C4-2B (cell line): ENCODE data around the gene SARDH.

Experiments
- H3K27ac ChIP-seq: fragments of 450-650 bp; 2 replicates; pipeline ENCODE4 v1.5.1; 2017
- CTCF ChIP-seq: fragments of 450-650 bp; conservative IDR thresholded peaks from 2 replicates; pipeline ENCODE4 v1.5.1; 2017; ENCODE audit warnings: mild to moderate bottlenecking
- ZFX ChIP-seq: fragments of 450-650 bp; IDR thresholded peaks from 2 replicates; pipeline ENCODE4 v1.6.1; 2017

SARDH gene

GRCh38 chr9:133703591-133704399, 34.4 kb downstream of the SARDH start:
- TF ChIP-seq CTCF (no peak), ZFX (no peak)
- no peak overlapping the region for H3K27ac ChIP-seq

GRCh38 chr9:133702798-133703590, 35.2 kb downstream of the SARDH start:
- H3K27ac ChIP-seq = no peak overlapping the region
- TF ChIP-seq CTCF = no peak
- no peak for TF ChIP-seq ZFX

GRCh38 chr9:133701981-133702797, 36.0 kb downstream of the SARDH start:
- no peak overlapping the region for H3K27ac ChIP-seq
- TF ChIP-seq ZFX = no peak
- no peak for TF ChIP-seq CTCF

- H3K27ac ChIP-seq = no peak overlapping the region
- TF ChIP-seq ZFX (no peak), CTCF (no peak)
These were observed 36.7 kb downstream of the SARDH start for GRCh38 chr9:133701321-133701980.

GRCh38 chr9:133700819-133701320, 37.3 kb downstream of the SARDH start:
- TF ChIP-seq CTCF = no peak
- no peak for TF ChIP-seq ZFX
- no peak overlapping the region for H3K27ac ChIP-seq

GRCh38 chr9:133699546-133699945, 38.6 kb downstream of the SARDH start:
- TF ChIP-seq CTCF (no peak), ZFX (no peak)
- no peak overlapping the region for H3K27ac ChIP-seq
